Measurements from ENCODE around the gene GIMAP8.
A peak's percentile ranks its signal among the peaks of the same experiment; 100 is the strongest.
"Not testable (repeated sequence)": the region's sequence is repeated elsewhere in the genome, so short reads cannot be mapped to it uniquely, and the experiment has no call there.

The GIMAP8 gene

GRCh38 chr7:150465414-150465813, 15.0 kb downstream of the GIMAP8 start:
- DNase-seq: no peak

DNA sequence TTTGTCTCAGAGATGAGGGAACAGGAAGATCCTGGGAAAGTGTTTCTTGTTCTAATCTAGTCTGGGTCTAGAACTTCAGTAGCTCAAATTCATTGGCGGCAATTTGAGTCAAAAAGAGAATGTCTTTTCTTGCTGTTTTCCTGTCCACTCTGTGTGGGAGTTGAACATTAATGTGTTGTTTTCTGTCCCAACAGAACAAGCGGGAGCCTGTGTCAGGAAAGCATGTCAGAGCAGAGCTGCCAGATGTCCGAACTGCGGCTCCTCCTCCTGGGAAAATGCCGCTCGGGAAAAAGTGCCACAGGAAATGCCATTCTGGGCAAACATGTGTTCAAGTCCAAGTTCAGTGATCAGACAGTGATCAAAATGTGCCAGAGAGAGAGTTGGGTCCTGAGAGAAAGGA, 16.0 kb downstream of the GIMAP8 start:
- DNase-seq: no peak

DNA sequence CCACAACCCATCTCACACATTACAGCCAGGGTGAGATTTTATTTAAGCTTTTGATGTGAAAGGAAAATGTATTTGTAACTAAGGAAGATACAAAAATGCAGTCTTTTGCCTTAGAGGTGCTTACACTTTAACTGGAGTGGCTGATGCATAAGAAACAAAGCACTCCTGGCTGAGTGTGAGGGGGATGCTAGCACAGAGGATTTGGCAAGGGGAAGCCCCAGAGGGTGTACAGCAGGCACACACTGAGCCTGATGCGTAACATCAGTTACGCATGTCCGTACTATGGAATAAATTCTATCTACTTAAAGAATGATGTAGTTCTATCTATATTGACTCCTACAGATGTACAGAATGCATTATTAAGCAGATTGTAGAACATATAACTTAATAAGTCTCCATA, 17.8 kb downstream of the GIMAP8 start:
- no peak for DNase-seq

DNA sequence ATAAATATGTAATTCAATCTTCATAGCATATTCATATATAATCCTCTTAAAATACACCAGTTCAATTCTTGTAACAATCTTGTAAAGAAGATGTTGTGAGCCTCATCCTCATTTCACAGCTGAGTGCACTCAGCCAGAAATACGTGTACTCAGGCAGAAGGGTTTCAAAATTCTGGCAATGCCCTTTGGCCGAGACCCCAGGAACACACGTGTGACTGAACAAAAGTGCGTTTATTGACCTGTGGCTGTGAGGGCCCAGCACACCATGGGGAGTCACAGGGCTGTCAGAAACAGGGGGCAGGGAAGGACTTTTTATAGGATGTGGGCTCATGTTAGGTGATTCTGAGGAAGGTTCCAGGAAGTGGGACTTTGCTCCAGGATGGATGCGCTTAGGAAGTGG, 21.5 kb downstream of the GIMAP8 start:
- no peak for DNase-seq

- DNase-seq: no peak
These were observed 23.5 kb downstream of the GIMAP8 start for GRCh38 chr7:150473902-150474301.

DNA sequence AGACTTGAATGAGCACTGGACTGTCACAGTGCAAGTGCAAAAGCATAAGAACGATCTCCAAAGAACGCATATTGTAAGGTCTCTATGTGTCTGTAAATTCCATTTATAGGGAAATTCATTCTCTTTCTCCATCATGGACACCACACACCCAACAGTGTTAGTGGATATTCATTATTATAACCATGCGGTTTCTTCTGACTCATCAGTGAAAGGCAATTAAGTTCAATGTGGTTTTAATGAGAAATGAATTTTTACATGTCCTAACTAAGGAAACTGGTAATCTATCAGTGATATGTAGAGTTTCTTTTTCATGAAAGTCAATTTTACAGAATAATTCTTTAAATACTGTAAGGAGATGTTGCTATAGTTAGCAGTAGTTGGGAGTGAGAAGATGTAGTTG, 25.9 kb downstream of the GIMAP8 start:
- no peak for DNase-seq

DNA sequence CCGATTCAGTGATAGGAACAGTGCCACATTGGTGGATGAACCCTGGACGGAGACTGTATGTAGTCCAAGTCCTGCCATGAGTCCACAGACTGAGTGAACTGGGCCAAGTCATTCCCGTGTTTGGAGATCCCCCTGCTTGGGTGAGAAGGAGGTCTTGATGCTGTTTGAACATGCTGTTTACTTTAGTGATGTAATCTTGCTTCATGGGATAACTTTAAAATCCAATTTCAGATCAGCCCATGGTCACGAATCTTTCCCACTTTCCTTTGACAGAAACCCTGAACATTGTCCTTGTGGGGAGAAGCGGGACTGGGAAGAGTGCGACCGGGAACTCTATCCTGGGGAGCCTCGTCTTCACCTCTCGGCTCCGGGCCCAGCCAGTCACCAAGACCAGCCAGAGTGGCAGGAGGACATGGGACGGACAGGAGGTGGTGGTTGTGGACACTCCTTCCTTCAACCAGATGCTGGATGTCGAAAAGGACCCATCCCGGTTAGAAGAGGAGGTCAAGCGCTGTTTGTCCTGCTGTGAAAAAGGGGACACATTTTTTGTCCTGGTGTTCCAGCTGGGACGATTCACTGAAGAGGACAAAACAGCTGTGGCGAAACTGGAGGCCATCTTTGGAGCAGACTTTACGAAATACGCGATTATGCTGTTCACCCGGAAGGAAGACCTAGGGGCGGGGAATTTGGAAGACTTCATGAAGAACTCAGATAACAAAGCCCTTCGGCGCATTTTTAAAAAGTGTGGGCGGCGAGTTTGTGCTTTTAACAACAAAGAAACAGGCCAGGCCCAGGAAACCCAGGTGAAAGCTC, 26.6 kb downstream of the GIMAP8 start:
- no peak for DNase-seq

DNA sequence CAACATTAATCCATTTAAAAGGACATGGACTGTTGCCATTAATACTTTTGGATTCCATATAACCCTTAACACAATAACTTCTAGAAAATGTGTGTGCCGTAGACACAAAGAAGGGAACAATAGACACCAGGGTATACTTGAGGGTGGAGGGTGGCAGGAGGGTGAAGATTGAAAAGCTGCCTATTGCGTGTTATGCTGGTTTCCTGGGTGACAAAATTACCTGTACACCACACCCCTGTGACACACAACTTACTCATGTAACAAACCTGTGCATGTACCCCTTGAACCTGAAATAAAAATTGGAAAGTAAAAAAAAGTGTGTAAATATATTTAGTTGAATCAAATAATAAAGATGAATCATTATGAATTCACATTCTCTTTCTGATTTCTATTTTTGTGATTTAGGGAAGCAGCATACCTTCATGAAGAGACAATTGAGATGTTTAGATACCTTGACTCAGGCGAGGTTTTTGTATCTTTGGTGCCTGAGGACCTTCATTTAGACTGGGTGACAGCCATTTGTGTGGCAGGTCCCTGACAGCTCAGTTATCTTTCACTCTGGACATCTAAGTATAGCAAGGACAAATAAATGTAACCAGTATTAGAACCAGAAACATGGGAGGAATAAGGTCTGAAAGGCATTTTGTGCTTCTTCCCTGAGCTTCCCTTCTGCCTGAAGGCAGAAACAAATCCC, 28.7 kb downstream of the GIMAP8 start:
- no peak for DNase-seq

GRCh38 chr7:150481186-150481920, 30.9 kb downstream of the GIMAP8 start:
- peak; percentile 30 to 43 for DNase-seq

DNA sequence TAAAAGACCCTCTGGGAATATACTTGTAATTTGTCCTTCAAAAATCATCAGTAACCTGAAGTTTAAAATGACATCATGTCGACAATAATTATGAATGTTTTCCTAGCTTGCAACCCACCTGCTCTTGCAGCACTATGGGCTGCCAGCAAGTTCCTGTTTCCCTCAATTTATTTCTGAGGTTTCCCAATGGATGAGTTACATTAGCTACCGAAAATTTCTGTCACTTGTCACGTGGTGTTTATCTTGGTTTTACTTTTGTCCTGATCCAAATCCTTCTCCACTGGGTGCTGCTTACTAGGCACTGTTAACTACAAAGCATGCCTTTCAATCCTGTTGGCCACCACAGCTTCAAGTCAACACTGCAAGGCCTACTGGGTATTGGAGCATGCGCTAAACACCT, 31.5 kb downstream of the GIMAP8 start:
- peak; percentile 60 to 73 for DNase-seq

DNA sequence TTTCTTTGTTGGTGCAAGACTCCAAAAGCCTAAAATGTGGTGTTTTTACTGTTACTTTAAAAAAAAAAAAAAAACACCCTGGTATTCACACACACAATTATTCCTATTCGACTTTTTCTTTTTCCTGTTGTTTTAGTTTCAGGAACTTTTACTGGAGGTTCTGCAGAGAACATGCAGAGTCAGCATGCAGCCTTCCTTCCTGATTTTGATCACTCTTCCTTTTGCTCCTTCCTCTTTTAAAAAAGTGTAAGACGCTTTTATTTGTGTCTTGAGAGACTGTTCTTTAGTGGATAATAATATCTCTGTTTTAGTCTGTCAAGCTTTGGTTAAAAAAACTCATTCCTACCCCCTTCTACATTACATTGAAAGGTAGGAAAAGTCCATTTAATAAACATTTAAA, 33.1 kb downstream of the GIMAP8 start:
- DNase-seq: peak; percentile 50 to 70

DNA sequence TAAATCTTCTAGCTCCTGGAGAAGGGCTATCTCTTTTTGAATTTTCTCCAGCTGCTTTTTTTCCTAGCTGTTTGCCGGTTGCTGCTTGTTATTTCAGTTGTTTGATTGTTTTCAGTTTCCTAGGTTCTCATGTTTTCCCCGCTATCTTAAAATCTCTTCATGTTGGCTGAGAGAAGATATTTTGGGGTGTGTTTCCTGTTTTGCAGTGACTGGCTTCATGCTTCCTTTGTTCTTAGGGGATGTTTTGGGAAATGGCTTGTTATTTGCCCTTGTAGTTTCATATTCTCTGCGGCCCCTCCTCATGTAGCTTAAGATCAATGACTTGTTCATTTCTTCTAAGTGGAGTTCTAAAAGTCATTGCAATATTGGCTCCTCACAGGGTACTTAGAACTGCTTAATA, 33.6 kb downstream of the GIMAP8 start:
- not testable (repeated sequence) for DNase-seq

- DNase-seq: no peak
These were observed 37.2 kb downstream of the GIMAP8 start for GRCh38 chr7:150487625-150488024.

DNA sequence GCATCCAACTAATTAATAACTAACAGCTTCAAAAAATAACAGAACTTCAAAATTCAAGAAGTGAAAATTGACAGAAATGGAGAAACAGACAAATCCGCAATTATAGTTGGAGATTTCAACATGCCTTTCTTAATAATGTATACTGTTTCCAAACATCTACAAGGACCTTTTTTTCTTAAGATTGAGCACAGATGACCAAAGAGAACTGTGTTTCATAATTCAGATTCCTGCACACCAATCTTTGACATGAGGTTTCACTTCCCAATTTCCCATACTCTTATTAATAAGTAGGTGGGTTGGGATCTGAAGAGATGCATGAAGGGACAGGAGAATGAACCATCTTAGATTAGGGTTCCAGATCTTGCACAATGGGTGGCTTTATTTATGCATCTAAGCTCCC, 39.4 kb downstream of the GIMAP8 start:
- peak; percentile 85 to 98 for DNase-seq

DNA sequence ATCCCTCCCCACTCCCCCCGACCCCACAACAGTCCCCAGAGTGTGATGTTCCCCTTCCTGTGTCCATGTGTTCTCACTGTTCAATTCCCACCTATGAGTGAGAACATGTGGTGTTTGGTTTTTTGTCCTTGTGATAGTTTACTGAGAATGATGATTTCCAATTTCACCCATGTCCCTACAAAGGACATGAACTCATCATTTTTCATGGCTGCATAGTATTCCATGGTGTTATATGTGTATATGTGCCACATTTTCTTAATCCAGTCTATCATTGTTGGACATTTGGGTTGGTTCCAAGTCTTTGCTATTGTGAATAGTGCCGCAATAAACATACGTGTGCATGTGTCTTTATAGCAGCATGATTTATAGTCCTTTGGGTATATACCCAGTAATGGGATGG, 43.0 kb downstream of the GIMAP8 start:
- DNase-seq: not testable (repeated sequence)

DNA sequence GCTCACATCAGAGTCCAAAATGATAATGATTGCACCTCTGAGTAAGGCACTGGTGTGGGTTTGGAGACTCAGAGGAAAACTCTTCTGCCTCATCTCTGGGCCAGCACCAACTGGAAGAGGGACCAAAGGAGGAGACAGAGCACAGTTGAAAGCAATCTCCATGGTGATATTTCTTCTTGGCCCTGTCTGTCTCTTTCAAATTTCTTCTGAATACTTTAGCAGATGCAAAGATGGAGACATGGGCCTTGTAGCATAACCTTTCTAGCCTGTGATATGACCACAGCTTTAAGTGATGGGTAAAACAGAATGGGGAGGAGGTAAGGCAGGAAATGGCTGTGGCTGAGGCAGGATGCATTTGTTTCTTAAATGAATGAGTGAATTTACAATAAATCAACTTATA, 52.1 kb downstream of the GIMAP8 start:
- DNase-seq: no peak

GRCh38 chr7:150503155-150503554, 52.7 kb downstream of the GIMAP8 start:
- DNase-seq: no peak

GRCh38 chr7:150503581-150503980, 53.2 kb downstream of the GIMAP8 start:
- DNase-seq: no peak

GRCh38 chr7:150507947-150508602, 57.6 kb downstream of the GIMAP8 start:
- no peak for DNase-seq

GRCh38 chr7:150511048-150511447, 60.6 kb downstream of the GIMAP8 start:
- no peak for DNase-seq

DNA sequence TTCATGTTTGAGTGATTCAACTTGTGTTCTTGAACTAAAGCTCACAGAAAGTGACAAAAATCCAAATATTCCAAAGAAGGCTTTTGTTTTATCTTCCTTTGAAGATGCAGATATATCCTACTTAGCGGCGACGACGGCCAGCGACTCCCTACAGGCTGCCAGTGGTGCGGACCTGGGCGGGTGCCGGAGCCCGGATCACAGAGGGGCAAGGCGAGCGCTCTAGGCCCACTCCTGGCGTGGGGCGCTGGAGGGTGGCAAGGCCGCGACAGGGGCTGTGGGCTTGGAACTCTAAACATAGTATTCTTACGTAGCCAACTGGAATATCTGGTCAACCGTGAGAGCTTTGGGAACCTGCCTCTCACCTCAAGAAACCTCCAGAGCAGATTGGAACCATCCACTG, 63.3 kb downstream of the GIMAP8 start:
- no peak for DNase-seq

DNA sequence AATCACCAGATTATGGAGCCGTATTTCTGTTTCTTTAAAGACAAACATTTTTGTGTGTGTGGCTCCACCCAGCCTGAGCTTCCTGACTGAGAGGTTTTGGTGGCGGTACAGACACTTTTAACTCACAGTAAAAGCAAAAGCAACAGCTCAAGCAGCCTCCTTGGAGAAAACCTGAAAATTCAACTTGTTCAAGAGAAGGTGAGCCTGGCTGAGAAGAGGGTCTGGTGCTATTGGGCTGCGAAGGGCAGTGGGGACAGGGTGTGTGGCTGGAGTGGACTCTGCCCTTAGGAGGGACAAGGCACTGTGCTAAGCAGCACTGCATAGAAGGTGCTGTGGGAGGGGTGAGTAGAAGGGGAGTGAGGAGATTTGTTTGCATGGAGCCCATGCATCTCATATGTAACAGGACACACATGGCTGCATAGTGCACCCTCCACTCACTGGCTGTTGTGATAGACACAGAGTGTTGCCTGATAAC, 64.4 kb downstream of the GIMAP8 start, which contains the start of gene GIMAP7:
Gene GIMAP7 (plus strand): TSS at position 125 of the 475 bp plus-strand sequence. CDS start 5,103 bp downstream, outside the sequence.
- peak; percentile 30 to 38 for DNase-seq

Data from inflammatory macrophage (primary cell).